HS-27A (cell line): ENCODE data around the gene C1orf167.
"Not testable (repeated sequence)": the region's sequence is repeated elsewhere in the genome, so short reads cannot be mapped to it uniquely, and the experiment has no call there.

Source experiments
- DNase-seq: peaks from one replicate; pipeline ENCODE4 v3.0.0-alpha.2; 2012; ENCODE audit warnings: low read depth, missing footprints

The C1orf167 gene

DNA sequence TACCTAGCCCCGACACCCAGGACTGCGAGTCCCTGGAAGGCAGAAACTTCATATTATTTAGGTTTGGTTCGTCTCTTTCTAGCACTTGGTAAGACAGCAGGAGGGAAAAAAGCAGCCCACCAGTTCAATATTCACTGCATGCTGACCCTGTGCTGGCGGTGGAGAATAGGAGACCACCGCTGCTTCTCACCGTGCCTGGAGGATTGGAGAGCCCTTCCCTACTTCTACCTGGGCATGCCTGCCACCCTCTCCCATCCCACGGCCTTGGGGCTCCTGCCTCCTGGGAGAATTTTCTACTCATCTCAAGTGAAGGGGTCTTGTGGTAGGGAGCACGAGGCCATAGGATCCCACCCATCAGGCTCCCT is 38.4 kb downstream of the C1orf167 start:
- no peak for DNase-seq

DNA sequence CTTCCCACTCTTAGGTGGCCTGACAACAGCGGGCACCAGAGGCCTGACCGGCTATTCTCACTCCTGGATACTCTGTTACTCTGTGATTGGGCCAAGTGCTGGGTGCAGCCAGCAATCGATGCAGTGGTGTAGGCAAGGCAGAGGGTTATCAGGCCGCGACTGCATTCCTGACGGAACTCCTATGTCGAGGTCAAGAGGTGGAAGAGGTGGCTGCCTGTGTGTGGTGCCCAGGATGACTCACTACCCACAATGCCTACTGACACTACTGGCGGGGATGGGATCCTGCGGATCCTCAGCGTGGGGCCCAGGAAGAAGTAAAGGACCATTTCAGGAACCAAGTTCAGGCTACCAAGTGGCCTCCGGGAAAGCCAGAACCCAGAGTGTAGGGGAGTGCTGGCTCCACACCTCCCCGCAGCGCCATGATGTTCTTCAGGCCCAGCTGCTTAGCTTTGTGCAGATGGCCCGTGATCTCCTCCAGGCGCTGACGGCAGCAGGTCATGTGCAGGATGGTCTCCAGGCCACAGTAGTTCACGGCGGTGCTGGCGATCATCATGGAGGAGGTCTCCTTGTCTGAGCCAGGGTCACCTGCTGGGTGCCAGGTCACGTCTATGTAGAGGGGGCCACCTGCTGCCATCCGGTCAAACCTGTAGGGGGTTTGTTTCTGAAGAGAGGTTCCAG is 38.9 kb downstream of the C1orf167 start:
- no peak for DNase-seq

GRCh38 chr1:11802616-11802972 is 40.6 kb downstream of the C1orf167 start:
- DNase-seq = no peak

- peak; percentile 76 for DNase-seq
Observed at GRCh38 chr1:11802973-11803885, 41.2 kb downstream of the C1orf167 start.

GRCh38 chr1:11803924-11804665 is 42.1 kb downstream of the C1orf167 start:
- DNase-seq = not testable (repeated sequence)

GRCh38 chr1:11804666-11805421 is 42.9 kb downstream of the C1orf167 start:
- DNase-seq = no peak

DNA sequence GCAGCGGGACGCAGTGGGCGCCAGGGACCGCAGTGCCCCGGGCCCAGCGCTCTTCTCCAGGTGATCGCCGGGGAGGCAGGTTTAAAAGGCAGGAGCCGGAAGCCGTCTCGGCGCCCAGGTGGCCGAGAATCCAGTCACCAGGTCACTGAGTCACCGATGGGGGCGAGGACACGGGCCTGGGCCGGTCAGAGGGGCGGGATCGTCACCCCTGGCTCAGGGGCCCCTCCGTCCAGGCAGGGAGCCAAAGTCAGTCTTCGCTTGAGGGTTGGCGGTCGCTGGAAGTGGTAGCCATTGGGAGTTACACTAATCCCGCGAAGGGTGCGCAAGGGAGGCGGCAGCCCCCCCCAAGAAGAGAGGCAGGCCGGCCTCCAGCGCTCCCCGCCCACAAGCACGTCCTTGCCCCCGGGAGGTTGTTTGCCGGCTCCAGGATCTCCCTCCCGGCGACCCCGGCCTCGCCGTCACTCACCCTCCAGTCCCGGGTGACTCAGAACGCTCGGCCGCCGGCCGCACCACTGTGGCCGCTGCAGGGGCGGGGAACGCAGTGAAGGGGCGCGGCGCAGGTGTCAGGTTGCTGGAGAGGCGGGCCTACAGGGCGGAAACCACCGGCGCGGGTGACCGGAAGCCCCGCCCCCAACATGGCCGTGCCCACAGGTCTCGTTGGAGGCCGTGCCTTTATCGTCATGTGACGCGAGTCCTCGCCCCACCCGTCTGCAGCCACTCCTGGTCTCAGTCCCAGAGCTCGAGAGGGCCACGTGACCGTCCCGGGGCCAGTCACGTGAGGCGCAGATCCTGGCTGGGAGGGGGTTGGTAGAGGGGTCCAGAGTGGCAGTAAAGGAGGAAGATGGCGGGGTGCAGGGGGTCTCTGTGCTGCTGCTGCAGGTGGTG is 43.7 kb downstream of the C1orf167 start, which contains the start of the genes CLCN6 and MTHFR:
CLCN6 (plus strand) TSS at position 770 of the 885 bp plus-strand sequence; CDS start at position 842, 72 bp downstream.
MTHFR (minus strand) TSS at position 543 of the 885 bp plus-strand sequence. CDS start 2,848 bp downstream, outside the sequence.
- peak; percentile 96 for DNase-seq

DNA sequence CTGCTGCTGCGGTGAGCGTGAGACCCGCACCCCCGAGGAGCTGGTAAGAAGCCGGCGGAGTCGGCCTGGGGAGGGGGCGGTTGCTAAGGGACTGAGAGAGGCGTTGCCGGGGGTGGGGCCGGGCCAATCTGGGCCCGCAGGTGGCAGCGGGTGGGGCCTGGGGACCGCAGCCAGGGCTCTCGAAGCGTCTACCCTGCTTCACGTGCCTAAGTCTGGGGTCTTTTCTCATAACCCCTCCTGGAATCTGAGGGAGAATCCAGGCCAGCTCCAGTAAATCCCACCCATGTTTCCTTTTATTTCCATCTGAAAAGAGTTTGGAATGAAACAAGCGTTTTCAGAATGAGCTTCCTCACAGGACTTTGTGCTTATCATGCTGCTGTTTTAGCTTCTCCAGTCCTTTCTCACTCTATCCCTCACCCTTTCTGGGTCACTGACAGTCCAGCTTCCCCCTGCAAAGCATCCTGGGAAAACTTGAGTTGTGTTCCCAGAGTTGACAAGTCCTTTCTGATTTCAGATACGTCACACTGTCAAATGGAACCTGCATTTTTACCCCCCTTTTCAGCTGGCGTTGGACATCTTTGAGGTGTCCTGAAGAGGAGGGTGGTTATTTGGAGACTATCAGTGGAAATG is 44.4 kb downstream of the C1orf167 start:
- no peak for DNase-seq

GRCh38 chr1:11807133-11807532 is 45.1 kb downstream of the C1orf167 start:
- no peak for DNase-seq

- no peak for DNase-seq
Observed at GRCh38 chr1:11813021-11813420, 51.0 kb downstream of the C1orf167 start.

DNA sequence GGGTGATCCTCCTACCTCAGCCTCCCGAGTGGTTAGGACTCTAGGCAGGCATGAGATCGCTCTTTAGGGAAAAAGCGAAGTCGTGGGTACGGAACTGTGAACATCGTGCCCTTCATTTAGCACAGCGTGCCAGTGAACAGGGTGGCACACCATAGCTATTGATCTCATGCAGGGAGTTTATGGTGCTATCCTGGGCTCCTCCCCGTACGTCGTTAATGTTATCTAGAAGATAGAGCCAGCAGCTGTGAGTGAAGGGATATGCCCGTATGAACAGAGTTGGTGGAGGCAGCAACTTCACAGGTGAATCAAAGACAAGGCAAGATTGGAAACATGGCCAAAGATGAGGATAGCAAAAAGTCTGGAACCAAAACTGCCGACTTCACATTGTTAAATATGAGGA is 55.2 kb downstream of the C1orf167 start:
- no peak for DNase-seq

DNA sequence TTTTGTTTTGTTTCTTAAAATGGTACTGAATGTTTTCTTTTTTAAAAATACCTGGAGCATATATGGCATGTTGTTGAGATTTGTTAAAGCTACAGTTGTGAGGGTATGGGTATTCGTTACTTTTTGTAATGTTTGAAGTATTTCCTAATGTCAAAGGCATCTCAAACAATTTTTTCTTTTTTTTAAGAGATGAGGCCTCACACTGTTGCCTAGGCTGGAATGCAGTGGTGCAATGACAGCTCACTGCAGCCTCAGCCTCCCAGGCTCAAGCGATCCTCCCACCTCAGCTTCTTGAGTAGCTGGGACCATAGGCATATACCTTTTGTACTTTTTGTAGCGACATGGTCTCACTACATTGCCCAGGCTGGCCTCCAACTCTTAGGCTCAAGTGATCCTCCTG is 60.1 kb downstream of the C1orf167 start:
- DNase-seq = no peak

DNA sequence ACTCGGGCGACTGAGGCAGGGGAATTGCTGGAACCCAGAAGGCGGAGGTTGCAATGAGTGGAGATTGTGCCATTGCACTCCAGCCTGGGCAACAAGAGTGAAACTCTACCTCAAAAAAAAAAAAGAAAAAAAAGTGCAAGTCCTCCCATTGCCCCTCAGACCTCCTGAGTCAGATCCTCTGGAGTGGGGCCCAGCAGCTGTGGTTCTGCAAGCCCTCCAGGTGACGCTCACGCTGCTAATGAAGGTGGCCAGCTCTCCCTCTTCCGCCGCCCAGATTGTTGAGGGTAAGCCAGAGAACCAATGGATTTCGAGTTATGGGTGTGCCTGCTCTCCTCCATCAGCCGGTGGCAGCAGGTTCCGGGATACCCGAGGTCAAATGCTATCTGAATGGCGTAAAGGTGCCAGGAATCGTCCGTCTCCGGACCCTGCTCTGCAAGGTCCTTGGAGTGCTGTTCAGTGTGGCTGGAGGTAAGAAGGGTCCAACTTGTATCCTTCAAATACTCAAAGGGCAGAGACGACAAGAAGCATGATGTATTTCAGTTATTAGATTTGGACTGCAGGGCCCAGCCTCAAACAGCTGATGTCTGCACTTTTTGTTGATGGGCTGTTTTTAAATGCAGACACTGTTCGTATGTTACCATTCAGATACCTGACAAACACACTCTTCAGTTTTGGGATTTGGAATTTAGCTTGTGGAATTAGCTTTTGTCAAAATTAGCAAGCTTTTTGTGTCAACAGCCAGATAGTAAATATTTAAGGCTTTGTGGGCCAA is 61.6 kb downstream of the C1orf167 start:
- no peak for DNase-seq

GRCh38 chr1:11825131-11825530 is 63.1 kb downstream of the C1orf167 start:
- no peak for DNase-seq

GRCh38 chr1:11826946-11827345 is 65.0 kb downstream of the C1orf167 start:
- DNase-seq = no peak

- DNase-seq = no peak
Observed at GRCh38 chr1:11828511-11828910, 66.5 kb downstream of the C1orf167 start.

DNA sequence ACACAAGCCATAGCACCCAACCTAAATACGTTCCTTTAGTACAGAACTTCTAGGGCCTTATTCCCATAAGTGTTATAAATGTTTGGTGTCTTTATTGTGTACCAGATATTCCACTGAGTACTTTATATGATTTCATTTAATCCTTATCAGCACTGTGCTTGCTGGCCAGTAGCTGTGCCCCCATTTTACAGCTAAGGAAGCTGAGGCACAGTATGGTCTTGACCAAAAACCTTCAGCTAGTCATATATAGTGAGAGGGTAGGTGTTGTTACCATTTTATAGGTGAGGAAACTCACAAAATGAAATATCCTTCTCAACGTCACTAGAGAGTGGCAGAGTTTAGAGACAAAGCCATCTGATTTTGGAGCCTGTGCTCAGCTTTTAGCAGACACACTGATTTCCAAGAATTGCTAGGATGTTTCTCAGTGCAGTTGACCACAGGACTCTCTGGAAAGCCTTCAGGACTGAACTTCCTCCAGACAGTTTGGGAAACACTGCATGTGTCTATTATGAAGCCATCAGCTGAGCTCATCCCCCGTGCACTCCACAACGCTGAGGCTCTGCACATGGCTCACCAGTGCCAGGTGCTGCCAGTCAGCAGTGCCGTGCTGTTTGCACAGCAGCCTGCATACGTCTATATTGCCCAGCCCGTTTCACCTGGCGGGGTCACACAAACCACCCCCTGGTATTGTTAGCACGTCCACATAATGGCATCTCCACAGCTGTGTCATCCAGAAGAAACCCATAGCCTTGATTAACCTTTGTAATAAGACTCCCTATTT is 70.1 kb downstream of the C1orf167 start:
- DNase-seq = no peak

DNA sequence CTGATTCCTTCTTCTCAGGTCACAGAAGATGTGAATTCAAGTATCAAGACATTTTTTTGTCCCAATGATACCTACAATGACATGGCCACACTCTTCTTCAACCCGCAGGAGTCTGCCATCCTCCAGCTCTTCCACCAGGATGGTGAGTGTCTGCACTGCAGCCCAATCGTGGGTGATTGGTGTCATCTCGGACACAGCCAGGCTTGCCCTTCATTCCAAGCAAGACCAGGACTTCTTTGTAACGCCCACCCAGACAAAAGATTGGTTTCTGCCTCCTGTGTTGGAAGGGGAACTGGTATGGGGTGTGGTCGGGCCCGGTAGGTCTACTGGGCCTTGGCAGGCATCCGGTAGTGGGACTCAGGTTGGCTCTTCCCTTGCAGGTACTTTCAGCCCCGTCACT is 71.5 kb downstream of the C1orf167 start:
- DNase-seq = no peak

DNA sequence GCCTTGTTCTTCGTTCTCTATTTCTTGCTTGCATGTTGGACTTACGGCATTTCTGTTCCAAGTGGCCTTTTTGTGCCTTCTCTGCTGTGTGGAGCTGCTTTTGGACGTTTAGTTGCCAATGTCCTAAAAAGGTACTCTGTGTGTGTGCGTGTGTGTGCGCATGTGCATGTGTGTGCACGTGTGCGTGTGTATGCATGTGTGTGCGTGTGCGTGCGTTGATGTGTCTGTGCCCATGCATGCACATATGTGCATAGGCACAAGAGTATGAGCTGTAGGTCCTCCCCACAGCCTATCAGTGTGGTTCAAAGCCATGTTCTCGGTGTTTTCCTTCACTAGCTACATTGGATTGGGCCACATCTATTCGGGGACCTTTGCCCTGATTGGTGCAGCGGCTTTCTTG is 71.9 kb downstream of the C1orf167 start:
- no peak for DNase-seq
